GM12874 (cell line): ENCODE measurements around the gene CD2AP.

Source experiments
- CTCF ChIP-seq: IDR thresholded peaks from 2 replicates; pipeline ENCODE4 v1.5.1; 2011; ENCODE audit warnings: low read depth, mild to moderate bottlenecking, control low read depth, low read length, moderate library complexity; ENCODE audit not compliant: insufficient read depth

Gene CD2AP

DNA sequence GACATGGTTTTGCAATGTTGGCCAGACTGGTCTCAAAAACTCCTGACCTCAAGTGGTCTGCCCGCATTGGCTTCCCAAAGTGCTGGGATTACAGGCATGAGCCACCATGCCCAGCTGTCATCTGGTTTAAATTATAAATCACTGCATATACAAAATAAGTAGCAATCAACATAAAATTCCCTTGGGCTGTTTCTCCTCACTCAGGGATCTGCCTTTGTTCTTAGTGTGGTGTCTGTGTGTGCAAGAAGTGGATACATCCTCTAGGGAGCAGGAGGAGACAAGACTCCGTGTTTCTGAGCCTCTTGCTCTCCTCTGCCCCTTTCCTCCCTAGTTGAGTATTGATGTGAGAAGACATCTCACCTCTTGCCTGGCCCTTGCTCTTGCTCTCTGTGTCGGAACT, 155.6 kb downstream of the CD2AP start:
- TF ChIP-seq CTCF = no peak

DNA sequence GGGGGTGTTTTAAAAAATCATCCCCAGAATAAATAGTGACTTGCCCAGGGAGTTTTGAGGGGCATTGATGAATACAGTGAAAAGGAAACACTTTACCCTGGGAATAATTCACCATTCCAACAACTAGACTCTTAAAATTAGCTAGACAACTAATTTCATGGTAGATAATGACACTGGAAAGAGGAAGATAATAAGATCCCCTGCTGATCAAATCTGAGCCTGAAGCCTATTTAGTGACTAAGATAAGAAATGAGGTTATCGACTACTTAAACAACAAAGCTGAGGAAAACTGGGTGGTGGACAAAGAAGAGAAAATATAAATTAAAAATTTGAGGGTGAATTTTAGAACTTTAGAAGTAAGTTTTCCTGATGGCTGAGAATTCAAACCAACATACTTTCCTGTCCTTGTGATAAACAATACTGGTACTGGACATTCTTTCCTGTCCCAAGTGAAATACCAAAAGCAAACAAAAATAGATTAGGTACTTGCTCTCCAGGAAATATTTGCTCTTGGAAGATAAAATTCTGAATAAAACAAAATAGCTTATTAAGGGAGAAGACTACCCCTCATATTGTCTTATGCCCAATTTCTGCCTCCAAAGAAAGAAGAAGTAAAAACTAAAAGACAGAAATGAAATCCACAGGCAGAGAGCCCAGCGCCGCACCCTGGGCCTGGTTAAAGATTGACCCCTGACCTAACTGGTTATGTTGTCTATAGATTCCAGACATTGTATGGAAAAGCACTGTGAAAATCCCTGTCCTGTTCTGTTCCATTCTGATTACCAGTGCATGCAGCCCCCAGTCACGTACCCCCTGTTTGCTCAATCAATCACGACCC, 156.8 kb downstream of the CD2AP start:
- TF ChIP-seq CTCF = no peak

DNA sequence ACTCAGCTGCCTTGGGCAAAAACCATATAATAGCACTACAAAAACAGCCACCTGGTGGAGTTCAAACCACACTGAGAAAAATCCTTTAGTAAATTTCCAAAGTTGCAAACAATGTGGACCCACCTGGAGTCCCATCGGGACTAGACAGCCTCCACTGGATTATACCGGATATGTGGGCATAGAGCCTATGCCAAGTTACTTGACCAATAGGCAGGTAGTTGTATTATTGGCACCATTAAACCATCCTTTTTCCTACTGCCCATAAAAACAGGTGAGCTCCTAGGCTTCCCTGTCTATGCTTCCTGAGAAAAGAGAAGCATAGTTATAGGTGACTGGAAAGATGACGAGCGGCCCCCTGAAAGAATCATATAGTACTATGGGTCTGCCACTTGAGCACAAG, 169.1 kb downstream of the CD2AP start:
- no peak for TF ChIP-seq CTCF

DNA sequence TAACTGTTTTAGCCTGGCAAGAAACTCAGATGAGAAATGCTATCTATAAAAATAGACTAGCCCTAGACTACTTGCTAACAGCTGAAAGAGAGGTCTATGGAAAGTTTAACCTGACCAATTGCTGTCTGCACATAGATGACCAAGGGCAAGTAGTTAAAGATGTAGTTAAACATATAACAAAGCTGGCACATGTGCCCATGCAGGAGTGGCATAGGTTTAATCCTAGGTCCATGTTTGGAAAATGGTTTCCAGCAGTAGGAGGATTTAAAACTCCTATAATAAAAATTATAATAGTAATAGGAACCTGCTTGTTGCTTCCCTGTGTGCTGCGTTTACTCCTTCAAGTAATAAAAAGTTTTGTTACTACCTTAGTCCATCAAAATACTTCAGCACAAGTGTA, 169.6 kb downstream of the CD2AP start:
- no peak for TF ChIP-seq CTCF

DNA sequence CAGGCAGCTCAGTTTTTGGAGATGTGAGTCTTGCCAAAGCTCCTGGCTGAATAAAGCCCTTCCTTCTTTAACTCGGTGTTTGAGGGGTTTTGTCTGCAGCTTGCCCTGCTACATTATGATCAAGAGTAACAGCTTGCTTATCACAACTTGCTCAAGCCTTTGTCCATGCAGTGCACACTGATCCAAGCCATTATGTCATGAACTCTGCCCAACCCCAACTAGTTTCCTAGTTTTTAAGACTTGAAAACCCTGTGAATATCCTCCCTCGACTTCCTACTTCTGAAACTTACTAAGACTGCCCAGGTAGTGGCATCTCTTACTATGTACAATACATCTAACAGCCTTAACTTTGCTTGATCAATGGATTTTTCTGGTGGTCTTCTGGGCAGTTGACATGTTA, 170.4 kb downstream of the CD2AP start:
- TF ChIP-seq CTCF = no peak

DNA sequence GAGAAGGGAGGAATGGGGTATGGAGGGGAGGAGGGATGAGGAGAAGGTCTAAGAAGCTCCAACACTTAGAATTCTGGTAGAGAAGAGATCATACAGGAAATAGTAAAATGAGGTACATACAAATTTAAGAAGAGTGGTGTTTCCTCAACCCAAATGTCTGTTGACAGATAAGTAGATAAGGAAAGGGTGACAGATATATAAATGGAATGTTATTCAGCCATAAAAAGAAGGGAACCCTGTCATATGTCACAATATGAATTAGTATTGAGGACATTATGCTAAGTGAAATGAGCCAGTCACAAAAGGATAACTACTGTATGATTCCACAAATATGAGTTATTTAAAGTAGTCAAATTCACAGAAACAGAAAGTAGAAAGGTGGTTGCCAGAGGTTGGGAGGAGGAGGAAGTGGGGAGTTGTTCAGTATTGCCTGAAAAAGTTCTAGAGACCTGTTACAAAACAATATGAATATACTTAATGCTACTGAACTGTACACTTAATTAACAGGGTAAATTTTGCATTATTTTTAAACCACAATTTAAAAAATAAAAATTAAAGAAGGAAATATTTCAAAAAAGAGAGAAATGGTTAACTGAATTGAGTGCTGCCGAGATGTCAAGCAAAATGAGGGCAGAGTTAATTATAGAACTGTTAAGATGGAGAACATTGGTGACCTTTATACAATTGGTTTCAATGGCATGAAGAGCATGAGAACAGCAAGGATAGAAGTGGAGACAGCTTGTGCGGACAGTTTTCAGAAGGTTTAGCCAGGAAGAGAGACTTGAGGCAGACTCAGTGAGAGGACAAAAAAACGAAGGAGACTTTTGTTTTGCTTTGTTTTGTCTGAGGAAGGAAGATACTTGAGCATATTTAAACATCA, 173.2 kb downstream of the CD2AP start:
- TF ChIP-seq CTCF = no peak

DNA sequence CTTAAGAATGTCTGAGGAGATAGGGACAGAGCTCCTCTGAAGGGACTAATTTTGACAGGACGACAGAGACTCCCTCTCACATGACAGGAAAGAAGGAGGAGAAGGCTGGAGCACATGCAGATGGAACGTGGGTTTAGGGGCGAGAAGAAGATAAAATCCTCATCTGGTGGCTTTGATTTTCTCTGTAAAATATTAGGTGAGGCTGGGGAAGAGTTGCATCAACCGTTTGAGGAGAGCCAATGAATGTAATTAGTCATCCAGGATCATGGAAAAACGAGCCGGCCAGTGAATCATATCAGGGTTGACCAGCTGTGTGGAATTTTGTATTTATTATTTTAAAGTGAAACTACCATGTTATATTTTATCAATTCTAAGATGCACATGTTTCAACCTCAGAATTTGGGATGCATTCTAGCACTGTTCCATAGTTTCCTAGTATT, 173.9 kb downstream of the CD2AP start:
- no peak for TF ChIP-seq CTCF
